Kasumi-1 (cell line): ENCODE measurements around the gene ING3.
"Not testable (repeated sequence)": the region's sequence is repeated elsewhere in the genome, so short reads cannot be mapped to it uniquely, and the experiment has no call there.

Experiments used
- DNase-seq, 2 experiments: peaks; one replicate each; lab custom pipeline; 2025; lab: John Stamatoyannopoulos, UW

The ING3 gene

DNA sequence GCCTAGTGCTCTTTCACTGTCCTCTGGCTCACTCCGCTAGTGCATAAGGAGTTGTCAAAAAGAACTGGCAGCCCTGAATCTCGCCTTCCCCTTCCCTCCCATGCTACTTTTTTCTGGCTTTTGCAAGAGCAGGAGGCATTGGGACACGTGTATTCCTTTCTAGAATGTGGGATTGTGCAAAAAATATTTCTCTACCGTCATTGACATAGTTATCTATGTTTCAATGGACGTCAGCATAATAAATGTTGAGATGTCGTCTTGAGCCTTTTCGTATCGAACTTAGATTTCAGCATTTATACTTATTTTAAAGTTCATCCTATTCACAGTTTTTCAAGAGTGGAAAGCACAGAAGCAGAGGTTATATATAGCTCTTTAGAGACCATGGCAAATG is 727 bp downstream of the ING3 start:
- no peak for DNase-seq

DNA sequence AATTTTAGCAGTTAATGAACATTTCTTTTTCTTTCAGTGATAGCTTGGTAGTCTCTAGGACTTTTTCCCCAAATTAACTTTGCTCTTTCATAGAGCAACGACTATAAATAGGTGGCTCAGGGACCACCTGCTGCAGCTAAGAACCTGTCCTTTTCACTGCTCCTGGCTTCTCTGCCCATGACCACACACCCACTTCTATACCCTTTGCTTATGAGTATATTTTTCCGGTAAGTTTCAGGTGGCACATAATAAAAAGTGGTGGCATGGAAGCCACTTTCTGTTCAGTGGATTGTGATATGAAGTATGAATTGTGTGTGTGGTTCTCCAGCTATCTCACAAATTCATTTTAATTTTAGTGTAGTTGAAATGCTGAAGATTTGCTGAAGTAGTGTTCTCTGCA is 1.2 kb downstream of the ING3 start:
- no peak for DNase-seq

DNA sequence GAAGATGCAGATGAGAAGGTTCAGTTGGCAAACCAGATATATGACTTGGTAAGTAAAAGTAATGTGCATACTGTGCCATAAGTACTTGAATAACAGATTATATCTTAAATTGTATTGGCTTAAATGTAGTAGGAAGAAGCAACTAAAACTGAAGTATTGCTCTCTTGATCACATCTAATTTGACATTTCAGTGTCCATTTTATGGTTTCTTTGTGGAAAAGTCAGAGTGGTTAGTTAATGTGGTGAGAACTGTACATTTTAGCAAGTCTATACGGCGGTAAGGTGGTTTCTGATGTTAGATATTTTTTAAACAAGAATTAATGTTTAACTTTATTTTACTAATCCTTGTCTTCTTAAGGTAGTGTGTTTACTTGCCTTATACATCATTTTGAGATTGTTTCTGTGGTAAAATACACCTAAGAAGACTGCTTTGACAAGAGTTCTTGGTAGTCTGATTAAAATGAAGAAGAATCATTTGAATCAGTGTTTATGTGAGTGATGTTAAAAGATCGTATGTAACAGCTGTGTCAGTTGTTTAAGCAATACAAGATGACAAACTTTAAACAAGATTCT is 5.1 kb downstream of the ING3 start:
- DNase-seq: no peak

DNA sequence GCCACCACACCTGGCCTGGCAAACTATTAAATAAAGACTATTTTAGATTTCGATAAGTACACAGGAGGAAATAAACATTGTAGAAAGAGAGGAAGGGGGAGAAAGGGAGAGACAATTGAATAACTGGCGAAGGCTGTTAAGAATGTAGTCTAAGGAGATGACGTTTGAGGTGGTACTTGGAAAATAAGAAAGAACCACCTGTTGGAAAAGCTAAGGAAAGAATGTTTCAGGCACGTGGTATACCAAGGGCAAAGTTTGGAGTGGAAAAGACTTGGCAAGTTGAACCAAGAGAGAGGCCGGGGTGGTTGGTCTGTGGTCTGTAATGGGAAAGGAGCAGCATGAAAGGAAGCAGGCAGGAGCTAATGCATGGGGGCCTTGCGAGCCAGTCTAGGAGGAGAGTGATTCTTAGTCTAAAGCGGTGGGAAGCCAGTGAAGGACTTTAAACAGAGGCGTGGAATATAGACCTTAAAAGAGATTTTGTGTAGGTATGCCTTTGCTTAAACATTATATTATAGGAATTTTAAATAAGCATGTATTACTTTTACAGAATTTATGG is 9.4 kb downstream of the ING3 start:
- no peak for DNase-seq

DNA sequence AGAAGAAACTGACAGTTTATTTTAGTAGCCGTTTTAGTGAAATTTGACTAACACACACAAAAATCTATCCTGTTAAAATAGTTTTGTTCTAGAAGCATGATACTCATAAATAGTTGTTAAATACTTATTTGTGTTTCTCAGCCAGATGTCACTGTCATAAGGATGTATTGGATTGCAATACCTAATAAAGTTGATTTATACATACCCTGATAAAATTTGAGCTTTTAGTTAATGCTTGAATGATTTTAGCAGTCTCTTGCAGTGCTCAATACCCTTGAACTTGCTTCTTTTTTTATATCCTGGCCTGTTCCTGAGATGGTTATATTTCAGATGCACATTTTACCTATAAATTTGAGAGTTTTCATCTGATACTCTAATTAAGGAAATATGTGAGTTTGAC is 10.1 kb downstream of the ING3 start:
- no peak for DNase-seq

DNA sequence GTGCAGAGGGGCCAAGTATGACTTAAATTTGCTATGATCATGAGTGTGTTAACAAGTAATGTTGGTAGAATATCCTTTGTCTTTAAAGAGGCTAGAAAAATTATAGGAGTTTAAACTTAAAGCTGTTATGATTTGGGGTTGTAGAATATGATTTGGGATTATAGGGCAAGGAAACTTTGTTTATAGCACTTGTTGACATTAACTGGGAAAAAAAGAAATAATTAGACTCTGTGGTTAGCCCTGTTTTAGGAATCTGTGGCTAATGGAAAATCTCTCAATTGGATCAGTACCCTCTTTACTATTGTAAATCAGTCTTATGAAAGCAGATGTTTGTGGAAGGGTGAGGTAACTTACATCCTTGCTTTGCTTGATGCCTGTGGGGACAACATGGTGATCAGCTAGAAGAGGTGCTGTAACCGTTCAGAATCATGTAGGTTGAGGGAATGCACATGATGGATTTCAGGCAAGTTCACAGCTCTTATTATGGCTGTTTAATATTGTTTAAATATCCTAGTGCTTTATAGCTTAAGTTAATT is 11.1 kb downstream of the ING3 start:
- DNase-seq: no peak

DNA sequence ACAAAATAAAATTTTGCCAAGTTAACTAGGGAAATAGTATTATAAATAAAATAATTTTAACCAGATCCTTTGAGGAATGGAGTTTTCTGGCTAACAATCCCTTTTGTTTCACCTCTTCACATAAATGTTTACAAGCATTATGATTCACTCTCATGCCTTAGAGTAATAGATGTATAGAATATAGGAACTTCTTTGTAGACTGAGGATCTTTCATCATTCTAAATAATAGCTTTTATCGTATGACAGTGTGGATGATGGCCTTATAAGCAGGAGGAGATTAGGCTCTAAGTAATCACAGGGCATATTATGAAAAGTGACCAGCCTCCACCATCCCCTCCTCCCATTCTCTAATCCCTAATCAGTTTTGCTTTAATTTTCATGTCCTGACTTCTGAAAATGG is 13.5 kb downstream of the ING3 start:
- no peak for DNase-seq

DNA sequence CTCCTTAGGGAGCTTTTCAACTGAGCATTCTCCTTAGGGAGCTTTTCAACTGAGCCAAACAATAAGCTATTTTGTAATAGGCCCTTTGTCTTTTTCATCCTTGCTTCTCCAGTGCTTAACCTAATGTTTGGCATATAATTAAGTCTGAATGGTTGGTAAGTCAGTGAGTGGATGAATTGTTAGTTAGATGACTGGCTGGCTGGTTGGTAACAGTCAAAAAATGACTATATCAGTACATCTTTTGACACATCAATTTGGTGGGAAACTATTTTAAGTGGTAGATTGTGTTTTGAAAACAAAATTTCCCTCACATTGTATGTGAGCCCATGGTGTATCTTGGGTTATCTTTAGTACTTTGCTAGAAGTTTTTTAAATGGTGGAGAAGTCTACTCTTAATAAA is 16.4 kb downstream of the ING3 start:
- DNase-seq: no peak

DNA sequence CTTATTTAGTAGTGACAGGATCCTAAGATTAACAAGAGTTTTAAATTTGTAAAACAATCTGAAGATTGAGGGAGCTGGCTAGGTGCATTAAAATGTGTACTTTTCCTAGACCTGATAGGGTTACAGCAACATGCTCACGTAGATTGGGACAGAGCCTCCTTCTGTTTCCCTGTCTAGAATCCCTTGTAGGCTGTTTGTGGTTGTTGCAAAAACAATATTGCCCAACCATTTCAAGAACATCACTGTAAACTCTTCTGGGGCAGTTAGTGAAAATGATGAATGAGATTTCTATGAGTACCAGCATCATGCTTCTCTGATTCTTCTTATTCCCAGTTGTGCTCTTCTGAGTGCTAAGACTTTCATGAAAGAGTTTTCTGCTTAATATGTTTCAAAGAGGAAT is 23.3 kb downstream of the ING3 start:
- DNase-seq: no peak

DNA sequence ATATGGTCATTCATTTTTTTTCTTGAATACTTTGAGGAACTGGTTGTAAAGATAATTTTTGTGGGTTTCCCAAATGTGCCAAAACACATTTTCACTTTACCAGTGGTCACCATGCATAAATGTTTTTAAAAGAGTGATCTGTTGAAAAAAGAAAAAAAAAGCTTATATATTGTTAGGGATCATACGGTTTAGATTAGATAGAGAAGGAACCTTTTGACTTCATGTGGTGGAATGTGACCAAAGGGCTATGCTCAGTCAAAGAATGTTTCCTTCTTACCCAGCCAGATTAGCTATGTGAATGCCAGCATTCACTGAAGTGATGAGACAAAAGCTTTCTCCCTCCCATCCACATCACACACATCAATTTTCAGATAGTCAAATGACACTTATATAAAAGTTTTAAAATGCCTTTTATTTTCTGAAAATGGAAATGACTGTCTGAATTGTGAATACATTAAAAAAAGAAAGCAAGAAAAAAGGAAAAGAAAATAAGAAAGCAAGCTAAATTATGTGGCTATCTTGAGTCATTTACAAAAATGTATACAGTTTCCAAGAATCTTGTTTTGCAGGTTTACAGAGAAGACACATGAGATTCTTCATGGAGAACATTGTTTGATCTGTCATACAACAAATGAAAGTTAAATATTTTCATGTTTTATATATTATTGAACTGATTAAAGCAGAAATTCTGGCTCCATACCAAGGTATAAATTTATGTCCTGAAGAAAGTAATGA is 29.4 kb downstream of the ING3 start:
- no peak for DNase-seq

DNA sequence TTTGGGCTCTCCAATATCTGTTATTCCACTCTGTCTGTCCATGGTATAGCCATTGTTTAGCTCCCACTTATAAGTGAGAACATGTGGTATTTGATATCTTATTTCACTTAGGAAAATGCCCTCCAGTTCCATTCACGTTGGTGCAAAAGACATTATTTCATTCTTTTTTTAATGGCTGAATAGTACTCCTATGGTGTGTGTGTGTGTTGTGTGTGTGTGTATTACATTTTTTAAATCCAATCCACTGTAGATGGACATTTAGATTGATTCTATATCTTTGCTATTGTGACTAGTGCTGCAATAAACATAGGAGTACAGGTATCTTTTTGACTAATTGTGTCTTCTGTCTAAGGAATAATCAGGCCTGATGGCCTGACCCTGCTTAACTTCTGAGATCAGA is 30.5 kb downstream of the ING3 start:
- no peak for DNase-seq

DNA sequence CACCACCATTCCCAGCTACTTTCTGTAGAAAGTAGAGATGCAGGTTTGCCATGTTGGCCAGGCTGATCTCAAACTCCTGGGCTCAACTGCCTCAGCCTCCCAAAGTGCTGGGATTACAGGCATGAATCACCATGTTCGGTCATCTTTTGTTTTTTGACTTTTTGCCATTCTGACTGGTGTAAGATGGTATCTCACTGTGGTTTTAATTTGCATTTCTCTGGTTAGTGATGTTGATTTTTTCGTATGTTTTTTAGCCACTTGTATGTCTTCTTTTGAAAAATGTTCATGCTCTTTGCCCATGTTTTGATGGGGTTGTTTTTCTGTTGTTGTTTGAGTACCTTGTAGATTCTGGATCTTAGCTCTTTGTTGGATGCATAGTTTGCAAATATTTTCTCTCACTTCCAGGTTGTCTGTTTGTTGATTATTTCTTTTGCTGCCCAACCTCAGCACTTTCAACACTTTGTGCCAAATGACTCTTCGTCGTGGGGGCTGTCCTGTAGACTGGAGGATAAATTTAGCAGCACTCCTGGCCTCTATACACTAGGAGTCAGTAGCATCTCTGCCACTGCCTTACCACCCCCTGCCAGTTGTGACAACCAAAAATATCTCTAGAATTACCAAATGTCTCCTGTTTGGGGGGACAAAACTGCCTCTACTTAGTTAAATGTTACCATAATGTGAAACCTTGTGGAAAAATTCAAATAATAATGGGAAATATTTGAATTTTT is 31.5 kb downstream of the ING3 start:
- no peak for DNase-seq

DNA sequence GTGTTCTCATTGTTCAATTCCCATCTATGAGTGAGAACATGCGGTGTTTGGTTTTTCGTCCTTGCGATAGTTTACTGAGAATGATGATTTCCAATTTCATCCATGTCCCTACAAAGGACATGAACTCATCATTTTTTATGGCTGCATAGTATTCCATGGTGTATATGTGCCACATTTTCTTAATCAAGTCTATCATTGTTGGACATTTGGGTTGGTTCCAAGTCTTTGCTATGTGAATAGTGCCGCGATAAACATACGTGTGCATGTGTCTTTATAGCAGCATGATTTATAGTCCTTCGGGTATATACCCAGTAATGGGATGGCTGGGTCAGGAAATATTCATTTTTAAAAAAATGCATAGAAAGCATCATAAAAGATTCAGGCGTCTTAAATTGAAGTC is 33.0 kb downstream of the ING3 start:
- DNase-seq: not testable (repeated sequence)

DNA sequence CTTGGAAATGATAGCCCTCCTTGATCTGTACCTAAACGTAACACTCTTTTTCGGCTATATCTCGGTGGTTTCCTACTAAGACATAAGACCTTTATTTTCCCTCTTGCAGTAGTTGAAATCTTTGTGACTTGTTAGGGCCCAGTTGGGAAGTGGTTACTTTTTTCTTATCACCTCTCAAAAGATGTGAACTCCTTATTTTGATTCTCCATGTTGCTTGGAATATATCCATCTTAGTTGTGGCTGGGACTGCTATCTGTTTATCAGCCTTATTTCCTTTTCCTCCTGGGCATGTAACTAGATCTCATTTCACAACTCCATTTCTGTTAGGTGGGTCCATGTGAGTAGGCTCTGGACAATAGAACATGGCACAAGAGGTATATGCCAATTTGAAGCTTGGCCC is 33.8 kb downstream of the ING3 start:
- DNase-seq: no peak

DNA sequence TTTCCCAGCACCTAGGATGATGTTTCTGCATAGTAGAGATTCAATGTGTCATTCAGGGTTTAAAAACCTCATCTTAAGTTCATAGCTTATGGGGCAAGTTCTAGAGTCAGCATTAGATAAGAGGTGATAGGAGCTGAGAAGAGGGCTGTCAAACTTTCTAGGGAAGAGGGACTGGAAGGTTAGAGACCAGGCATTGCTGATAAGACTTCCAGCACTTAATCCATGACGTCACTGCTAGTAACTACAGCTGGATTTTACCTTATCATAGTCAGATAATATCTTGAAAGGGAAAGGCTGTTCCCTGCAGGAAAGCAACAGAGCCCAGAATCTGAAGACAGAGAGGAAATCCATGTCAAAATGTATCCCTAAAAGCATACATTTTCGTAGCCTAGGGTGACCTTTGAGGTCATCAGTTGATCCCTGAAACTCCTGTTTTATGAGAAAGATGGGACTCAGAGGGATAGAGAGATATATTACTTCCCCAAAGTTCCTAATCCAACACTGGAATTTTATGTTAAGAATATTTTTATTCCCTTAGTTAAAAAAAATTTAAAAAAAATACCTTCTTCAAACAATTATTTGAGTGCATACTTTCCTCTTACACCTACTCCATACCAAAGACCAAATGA is 34.7 kb downstream of the ING3 start:
- DNase-seq: no peak

DNA sequence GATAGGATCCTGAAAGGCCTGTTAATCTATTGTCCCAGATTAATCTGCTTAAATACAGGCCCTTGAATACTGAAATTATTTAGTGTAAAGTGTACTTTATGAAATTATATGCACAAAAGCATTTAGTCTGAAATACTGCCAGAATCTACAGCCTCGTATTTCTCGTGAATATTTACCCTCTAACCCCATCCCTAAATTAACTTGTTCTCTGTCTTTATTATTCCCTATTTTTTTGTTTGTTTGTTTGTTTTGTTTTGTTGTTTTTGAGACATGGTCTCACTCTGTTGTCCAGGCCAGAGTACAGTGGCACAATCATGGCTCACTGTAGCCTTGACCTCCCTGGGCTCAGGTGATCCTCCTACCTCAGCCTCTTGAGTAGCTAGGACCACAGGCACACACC is 35.3 kb downstream of the ING3 start:
- no peak for DNase-seq

DNA sequence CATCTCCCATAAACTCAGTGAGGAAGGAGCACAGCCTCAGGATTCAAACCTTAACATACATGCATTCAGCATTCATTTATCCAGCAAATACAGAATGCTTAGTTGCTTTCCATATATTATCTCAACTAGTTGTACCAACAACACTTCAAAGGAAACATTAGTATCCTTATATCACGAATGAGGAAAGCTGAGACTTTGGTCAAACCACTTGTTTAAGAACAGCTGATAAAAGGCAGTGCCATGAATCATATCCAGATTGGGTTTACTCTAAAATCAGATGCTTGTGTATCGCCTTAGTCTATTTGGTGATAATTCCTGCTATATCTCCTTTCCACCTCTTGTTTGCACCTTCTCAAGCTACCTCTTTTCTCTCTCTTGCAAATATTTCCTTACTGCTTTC is 36.1 kb downstream of the ING3 start:
- DNase-seq: no peak

DNA sequence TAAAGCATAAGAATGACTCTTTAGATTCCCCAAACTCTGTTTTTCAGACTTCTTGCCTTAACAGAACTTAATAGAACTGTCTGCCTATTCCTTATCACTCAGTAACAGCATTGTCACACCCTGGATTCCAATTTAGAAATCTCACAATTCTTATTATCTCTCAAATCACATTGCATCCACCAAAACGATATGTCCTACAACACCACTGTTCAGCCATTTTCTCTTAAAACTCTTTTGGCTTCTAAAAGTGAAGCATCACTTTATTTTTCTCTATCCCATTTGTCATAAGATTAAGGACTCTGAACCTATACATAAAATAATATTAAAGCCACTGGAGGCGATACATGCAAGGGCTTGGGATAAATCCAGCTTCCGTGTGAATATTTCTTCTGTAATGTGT is 36.7 kb downstream of the ING3 start:
- DNase-seq: no peak

DNA sequence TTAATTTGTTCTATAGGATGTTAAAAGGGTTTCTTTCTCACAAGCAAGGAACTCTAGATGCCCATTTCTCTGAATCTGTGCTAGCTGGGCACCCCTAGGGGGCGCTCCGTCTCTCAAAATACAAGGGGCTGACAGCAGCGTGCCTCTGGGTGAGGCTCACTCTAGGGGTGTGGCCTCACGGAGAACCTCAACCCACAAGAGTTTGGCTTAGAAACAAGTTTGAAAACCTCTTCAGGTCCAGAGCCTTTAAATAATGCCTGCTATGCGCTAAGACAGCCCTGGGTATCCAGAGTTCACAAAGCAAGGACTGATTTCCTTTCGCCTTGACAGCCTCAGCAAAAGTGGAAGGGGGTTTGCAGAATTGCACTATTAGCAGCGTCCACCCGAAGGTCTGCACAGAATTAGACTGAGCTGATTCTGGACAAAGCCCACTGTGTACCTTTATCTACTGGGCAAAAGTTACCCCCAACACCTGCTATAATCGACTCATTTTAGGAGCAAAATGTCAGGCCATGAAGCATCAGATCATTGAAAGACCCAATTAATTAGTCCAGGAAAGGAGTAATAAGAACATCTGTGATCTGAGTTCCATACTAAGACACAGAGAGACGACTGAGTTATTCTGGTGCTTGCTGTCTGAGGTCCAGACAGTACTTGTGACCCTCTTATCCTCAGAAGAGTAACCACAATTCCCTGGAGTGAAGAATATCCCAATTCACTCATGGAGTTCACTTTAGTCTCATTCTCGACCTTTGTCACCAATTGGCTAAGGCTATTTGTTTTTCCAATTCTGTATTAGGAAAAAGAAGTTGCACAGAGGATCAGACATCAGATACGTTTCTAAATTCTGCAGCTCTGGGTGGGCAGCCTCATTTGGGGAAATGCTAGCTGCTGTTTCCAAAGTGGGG is 37.4 kb downstream of the ING3 start:
- peak; percentile 81 to 85 for DNase-seq

DNA sequence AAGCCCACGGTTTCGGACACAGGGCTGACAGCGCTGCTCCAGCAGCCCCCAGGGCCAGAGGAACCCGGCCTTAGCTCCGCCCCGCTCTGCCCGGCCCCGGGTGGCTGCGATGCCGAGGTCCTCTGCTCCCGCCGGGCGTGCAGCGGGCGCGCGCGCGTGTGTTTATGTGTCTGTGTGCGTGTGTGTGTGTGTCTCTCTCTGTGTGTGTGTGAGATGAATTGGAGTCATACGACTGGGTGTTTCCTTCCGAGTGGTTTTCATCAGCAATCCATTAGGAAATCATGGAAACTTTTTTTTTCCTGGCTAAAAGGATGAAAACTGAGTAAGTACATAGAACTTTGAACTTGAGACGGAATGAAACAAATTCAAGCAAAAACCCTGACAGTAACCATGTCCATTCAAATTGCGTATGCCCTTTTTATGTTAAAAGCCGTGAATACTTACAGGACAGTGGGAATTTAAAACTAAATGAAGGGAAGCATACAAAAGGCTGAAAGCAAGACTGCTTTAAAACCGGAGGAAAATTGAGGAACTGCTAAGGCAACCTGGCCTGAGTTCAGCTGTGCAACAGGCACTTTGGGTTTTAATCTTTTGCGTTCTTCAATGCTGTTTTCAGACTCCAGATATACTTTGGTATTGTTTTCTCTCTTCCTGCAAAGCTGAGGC is 38.1 kb downstream of the ING3 start, which contains the start of gene CPED1:
Gene CPED1 (plus strand): TSS at position 121 of the 666 bp plus-strand sequence. CDS start 911 bp downstream, outside the sequence.
- peak; percentile 24 to 43 for DNase-seq
